NK-92 (cell line): ENCODE data around the gene DCAF6.

ENCODE experiments used
- DNase-seq: peaks from one replicate; lab custom pipeline; 2025; ENCODE audit not compliant: unreplicated experiment; lab: John Stamatoyannopoulos, UW

Gene DCAF6

GRCh38 chr1:167955915-167956314 lies 19.4 kb downstream of the DCAF6 start:
- no peak for DNase-seq

- DNase-seq: no peak
Measured at GRCh38 chr1:167957710-167958109, 21.2 kb downstream of the DCAF6 start.

- no peak for DNase-seq
Measured at GRCh38 chr1:167964646-167965045, 28.2 kb downstream of the DCAF6 start.

- DNase-seq: no peak
Measured at GRCh38 chr1:167966050-167966449, 29.6 kb downstream of the DCAF6 start.

DNA sequence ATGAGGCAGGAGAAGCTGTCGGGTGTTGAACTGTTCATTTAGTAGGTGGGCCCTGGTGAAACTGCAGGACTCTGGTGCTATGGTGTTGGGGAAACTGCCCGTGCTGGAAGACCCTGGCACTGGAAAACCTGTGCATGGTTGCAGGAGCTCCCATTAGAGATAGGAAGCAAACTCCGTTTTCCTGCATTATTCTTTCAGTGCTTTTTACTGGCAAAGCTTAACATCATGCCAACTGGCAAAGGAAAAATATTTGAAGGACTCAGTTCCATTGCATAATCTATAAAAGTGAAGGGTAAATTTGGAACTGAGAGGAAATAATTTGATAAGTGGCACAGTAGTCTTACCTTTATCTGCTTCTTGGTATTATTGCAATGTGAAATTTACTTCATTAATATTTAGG lies 32.1 kb downstream of the DCAF6 start:
- DNase-seq: no peak

- no peak for DNase-seq
Measured at GRCh38 chr1:167973832-167974231, 37.3 kb downstream of the DCAF6 start.

GRCh38 chr1:167974698-167975097 lies 38.2 kb downstream of the DCAF6 start:
- no peak for DNase-seq

DNA sequence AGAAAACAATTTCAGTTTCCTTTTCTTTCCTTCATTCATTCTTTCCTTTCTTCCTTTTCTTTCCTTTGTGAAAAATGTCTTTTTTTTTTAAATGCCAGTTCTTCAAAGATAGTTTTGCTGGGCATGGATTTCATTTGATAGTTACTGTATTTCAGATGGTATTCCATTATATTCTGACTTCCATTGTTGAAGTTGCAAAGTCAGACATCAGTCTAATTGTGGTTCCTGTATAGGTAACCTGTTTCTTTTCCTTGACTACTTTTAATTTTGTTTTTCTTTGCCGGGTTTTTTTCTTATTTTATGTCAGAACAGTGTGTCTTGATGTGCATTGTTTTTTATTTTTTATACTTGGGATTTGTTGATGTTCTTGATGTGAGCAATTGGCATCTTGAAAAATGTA lies 40.8 kb downstream of the DCAF6 start:
- no peak for DNase-seq

GRCh38 chr1:167981933-167982332 lies 45.5 kb downstream of the DCAF6 start:
- no peak for DNase-seq

GRCh38 chr1:167983797-167984420 lies 47.4 kb downstream of the DCAF6 start:
- DNase-seq: no peak

DNA sequence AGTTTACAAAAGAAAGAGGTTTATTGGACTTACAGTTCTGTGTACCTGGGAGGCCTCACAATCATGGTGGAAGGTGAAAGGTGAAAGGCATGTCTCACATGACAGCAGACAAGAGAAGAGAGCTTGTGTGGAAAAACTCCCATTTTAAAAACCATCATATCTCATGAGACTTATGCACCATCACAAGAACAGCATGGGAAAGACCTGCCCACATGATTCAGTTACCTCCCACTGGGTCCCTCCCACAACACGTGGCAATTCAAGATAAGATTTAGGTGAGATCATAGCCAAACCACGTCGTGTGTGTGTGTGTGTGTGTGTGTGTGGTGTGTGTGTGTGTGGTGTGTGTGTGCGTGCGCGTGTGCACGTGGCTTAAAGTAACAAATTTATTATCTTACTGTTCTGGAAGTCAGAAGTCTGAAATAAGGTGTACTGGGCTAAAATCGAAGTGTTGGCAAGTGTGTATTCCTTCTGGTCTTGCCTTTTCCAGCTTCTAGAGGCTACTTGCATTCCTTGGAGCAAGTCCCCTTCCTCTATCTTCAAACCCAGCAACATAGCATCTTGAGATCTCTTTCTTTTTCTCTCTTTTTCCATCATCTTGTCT lies 48.5 kb downstream of the DCAF6 start:
- DNase-seq: no peak

DNA sequence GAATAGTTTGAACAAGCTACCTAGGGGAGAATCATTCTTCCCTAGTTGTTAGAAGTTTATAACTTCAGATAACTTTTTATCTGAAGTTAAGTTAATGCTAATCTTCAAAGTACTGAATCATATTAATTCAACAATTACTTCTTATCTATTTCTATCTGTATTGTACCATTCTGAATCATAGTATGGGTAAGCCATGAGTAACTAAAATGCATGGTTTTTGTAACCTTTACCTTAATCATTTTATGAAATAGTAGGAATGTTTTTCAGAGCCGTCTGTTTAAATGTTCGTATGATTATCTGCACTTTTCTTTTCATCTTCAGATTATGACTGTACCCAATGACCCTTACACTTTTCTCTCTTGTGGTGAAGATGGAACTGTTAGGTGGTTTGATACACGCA lies 50.7 kb downstream of the DCAF6 start:
- no peak for DNase-seq

DNA sequence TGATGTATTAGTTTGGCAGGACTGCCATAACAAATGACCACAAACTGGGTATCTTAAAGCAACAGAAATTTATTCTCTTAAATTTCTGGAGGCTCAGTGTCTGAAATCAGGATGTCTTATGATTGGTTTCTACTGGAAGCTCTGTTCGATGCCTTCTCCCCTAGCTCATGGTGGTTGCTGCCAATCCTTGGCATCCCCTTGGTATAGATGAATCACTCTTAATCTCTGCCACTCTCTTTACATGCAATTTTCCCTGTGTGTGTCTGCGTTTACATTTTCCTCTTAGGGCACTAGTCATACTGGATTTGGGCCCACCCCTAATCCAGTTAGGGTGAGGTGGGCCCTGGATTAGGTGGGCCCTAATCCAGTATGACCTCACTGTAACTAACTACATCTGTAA lies 55.1 kb downstream of the DCAF6 start:
- no peak for DNase-seq

DNA sequence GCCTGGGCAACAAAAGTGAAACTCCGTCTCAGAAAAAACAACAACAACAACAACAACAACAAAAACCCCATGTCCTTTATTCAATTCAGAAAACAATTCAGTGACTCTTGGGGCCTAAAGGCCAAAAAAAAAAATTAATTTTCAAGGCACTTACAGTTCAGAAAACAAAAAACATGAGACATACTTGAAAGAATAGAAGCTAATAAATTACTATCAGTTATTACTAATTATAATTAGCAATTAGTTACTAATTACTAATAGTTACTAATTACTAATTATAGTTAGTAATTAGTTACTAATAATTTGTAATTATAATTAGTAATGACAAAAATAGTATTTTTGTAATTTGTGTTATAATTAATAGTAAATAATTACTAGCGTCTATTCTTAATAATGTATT lies 57.2 kb downstream of the DCAF6 start:
- DNase-seq: no peak

GRCh38 chr1:167994560-167994959 lies 58.1 kb downstream of the DCAF6 start:
- no peak for DNase-seq

GRCh38 chr1:167995038-167995437 lies 58.6 kb downstream of the DCAF6 start:
- no peak for DNase-seq

DNA sequence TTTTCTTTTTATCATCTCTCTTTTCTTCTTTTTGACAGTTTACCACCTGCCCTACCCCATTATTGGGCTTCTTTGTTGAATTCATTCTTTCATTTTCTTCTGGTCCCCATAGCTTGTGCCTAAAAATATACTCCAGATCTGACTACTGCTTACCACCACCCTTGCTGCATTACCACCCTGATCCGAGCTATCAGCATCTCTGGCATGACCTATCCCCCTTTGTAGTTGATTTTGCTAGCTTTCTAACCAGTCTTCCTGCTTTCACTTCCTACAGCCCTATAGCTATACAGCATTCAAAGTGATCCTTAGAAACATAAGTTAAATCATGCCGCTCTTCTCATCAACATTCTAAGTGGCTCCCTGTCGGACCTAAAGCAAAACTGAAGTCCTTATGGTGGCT lies 59.8 kb downstream of the DCAF6 start:
- DNase-seq: no peak

GRCh38 chr1:167997037-167997575 lies 60.6 kb downstream of the DCAF6 start:
- DNase-seq: no peak

GRCh38 chr1:167999877-168000276 lies 63.4 kb downstream of the DCAF6 start:
- no peak for DNase-seq

DNA sequence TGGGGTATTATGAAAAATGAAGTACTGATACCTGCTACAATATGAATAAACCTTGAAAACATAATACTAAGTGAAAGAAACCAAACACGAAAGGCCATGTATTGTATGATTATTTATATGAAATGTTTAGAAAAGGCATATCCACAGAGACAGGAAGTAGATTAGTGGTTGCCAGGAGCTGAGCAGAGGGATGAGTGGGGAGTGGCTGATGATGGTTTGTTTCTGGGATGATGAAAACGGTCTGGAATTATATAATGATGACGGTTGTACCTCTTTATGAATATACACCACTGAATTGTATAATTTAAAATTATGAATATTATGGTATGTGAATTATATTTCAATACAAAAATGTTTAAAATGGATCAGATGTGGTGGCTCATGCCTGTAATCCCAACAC lies 64.2 kb downstream of the DCAF6 start:
- no peak for DNase-seq

DNA sequence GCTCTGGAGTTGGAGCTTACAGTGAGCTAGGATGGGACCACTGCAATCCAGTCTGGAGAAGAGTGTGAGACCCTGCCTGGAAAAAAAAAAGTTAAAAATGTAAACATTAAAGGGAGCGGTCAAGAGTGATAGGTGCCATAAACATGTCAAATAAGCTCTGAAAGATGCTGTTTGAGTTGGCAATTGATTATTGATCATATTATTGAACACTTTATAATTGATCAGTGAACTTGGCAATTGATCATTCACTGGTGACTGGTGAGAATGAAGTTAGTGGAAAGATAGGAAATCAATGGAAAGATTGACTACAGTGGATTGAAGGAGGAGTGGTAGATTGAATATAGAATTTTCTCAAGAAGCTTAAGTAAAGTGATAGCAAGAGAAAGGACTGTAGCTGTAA lies 64.7 kb downstream of the DCAF6 start:
- no peak for DNase-seq

DNA sequence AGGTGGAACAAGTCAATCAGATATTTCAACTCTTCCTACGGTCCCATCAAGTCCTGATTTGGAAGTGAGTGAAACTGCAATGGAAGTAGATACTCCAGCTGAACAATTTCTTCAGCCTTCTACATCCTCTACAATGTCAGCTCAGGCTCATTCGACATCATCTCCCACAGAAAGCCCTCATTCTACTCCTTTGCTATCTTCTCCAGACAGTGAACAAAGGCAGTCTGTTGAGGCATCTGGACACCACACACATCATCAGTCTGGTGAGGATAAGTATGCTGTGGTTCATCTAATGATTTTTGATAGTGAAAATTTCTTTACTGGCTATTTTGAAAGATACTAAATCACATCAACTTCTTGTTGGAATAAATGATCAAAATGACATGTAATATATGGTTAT lies 68.0 kb downstream of the DCAF6 start:
- DNase-seq: no peak

GRCh38 chr1:168005529-168005928 lies 69.0 kb downstream of the DCAF6 start:
- DNase-seq: no peak
